TTC549 (cell line): ENCODE measurements around the gene LURAP1L.

Source experiments
- FAIRE-seq: peaks from 2 replicates; lab custom pipeline; 2012; peaks lifted over from hg19 to GRCh38; lab: Jason Lieb, UNC

LURAP1L gene

GRCh38 chr9:12777121-12778022 is 2.6 kb downstream of the LURAP1L start:
- FAIRE-seq, result peak; percentile 26

- FAIRE-seq, result no peak
These were observed 3.6 kb downstream of the LURAP1L start for GRCh38 chr9:12778389-12778788.

GRCh38 chr9:12781226-12781733 is 6.5 kb downstream of the LURAP1L start:
- peak; percentile 32 for FAIRE-seq

GRCh38 chr9:12783767-12784460 is 9.1 kb downstream of the LURAP1L start:
- FAIRE-seq, result no peak

- FAIRE-seq, result no peak
These were observed 9.8 kb downstream of the LURAP1L start for GRCh38 chr9:12784461-12785259.

- peak; percentile 36 for FAIRE-seq
These were observed 10.5 kb downstream of the LURAP1L start for GRCh38 chr9:12785260-12785770.

- FAIRE-seq, result peak; percentile 17
These were observed 11.1 kb downstream of the LURAP1L start for GRCh38 chr9:12785941-12786340.

GRCh38 chr9:12790001-12790400 is 15.2 kb downstream of the LURAP1L start:
- no peak for FAIRE-seq

GRCh38 chr9:12790883-12791282 is 16.1 kb downstream of the LURAP1L start:
- FAIRE-seq, result peak; percentile 11

GRCh38 chr9:12794101-12794799 is 19.4 kb downstream of the LURAP1L start:
- peak; percentile 17 for FAIRE-seq

GRCh38 chr9:12796601-12797000 is 21.8 kb downstream of the LURAP1L start:
- FAIRE-seq, result no peak

GRCh38 chr9:12797037-12797436 is 22.2 kb downstream of the LURAP1L start:
- FAIRE-seq, result no peak

GRCh38 chr9:12798066-12798770 is 23.4 kb downstream of the LURAP1L start:
- no peak for FAIRE-seq

GRCh38 chr9:12801187-12801586 is 26.4 kb downstream of the LURAP1L start:
- FAIRE-seq, result peak; percentile 68

GRCh38 chr9:12801663-12802062 is 26.8 kb downstream of the LURAP1L start:
- no peak for FAIRE-seq

GRCh38 chr9:12802093-12802492 is 27.3 kb downstream of the LURAP1L start:
- no peak for FAIRE-seq

- FAIRE-seq, result no peak
These were observed 33.7 kb downstream of the LURAP1L start for GRCh38 chr9:12808569-12808968.

- FAIRE-seq, result no peak
These were observed 34.9 kb downstream of the LURAP1L start for GRCh38 chr9:12809720-12810119.

GRCh38 chr9:12811935-12812334 is 37.1 kb downstream of the LURAP1L start:
- no peak for FAIRE-seq

GRCh38 chr9:12812710-12813109 is 37.9 kb downstream of the LURAP1L start:
- FAIRE-seq, result no peak

- FAIRE-seq, result no peak
These were observed 38.7 kb downstream of the LURAP1L start for GRCh38 chr9:12813533-12813932.
